Measurements from ENCODE around the gene NCK1. TPM values are rescaled to one million over a fixed set of nuclear protein-coding genes. Genes with fewer than 3 reads are reported as not detected.
A peak's percentile ranks its signal among the peaks of the same experiment; 100 is the strongest.

NCK1 gene
- total RNA-seq, 1 donor from 2014 or later: 11.4 TPM

DNA sequence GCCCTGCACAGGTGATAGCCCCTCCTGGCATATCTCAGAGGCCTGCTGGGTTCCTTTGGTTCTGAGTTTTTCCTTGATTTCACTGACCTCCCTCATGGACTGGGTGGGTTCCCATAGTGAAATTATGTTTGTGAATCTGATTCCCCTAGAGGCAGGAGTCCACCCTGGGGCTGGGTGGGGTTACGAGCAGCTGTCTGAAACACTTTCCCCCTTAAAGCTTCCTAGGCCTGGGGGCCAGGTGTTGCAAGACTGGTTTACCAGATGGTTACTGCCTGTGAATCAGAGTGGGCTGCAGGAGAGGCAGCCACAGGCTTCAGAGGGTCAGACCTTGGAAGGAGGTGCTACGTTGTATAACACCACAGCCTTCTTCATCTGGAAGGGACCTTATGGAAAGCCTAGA is 130.1 kb downstream of the NCK1 start:
- TF ChIP-seq, protein P1, sequence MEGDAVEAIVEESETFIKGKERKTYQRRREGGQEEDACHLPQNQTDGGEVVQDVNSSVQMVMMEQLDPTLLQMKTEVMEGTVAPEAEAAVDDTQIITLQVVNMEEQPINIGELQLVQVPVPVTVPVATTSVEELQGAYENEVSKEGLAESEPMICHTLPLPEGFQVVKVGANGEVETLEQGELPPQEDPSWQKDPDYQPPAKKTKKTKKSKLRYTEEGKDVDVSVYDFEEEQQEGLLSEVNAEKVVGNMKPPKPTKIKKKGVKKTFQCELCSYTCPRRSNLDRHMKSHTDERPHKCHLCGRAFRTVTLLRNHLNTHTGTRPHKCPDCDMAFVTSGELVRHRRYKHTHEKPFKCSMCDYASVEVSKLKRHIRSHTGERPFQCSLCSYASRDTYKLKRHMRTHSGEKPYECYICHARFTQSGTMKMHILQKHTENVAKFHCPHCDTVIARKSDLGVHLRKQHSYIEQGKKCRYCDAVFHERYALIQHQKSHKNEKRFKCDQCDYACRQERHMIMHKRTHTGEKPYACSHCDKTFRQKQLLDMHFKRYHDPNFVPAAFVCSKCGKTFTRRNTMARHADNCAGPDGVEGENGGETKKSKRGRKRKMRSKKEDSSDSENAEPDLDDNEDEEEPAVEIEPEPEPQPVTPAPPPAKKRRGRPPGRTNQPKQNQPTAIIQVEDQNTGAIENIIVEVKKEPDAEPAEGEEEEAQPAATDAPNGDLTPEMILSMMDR (conservative IDR thresholded peaks at IDR 0.05; ENCODE audit: low read depth, low read length): no peak
- H3K4me3 ChIP-seq (ENCODE audit: low read depth, low read length): no peak overlapping the region
- DNase-seq (ENCODE audit: low read depth): no peak

DNA sequence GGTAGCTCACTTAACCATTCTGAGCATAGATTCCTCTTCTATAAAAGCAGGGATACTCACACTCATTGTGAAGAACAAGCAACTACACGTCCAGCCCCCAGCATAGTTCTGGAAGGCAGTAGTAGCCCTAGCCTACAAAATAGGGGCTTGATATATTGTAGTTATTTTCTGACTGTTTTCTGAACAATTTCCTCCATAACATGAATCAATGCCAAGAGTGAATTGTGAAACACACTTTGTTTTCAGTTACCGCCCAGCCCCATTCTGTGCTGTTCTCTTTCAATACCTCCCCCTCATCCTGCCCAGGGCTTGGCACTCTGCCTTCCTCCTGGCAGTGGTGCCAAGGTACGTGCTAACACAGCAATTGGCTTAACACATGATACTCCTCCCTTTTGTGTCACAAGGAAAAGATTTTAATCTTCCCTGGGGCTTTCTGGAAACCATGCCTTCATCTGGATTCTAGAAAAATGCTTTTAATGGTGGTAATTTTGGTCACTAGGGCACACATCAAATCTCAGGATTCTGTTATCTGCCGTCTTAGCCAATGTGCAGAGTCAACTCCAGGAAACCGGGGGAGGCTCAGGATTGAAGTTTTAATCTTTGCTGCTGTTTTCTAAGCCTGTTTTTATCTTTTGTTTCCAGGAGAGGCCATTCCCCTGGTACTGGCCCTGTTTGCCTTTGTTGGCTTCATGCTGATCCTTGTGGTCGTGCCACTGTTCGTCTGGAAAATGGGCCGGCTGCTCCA is 132.9 kb downstream of the NCK1 start:
- DNase-seq (ENCODE audit: low read depth): peak; percentile 61
- no peak overlapping the region for H3K4me3 ChIP-seq (ENCODE audit: low read depth, low read length)
- TF ChIP-seq, protein P1 (conservative IDR thresholded peaks at IDR 0.05; ENCODE audit: low read depth, low read length): no peak

DNA sequence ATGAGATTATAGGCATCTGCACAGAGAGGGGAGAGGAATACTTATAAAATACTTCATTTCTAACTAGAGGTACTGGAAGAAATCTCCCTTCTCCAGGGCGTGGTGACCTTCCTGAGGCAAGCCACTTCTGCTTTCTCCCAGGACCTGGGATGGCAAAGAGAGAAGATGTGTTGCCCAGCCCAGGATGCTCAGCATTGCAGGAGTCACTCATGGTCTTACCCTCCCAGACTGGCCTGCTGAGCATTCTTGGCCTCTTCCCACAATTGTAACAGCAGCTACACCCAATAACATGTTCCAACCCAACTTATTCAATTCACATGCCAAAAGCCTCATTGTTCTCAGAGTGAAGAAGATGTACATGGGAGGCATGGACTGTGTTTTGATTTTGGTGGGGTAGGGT is 133.6 kb downstream of the NCK1 start:
- TF ChIP-seq, protein P1 (conservative IDR thresholded peaks at IDR 0.05; ENCODE audit: low read depth, low read length): no peak
- no peak for DNase-seq (ENCODE audit: low read depth)
- no peak overlapping the region for H3K4me3 ChIP-seq (ENCODE audit: low read depth, low read length)

Other genes with a start within 250 kb of the NCK1 start
- gene STAG1, start 109.8 kb upstream of the NCK1 start, total RNA-seq: 16.3 and 18.4 TPM in 2 replicates
- 6.8 and 7.6 TPM in 2 replicates for gene SLC35G2, start 43.1 kb upstream of the NCK1 start, total RNA-seq
- gene IL20RB, start 95.8 kb downstream of the NCK1 start, total RNA-seq: 0.14 TPM in 1 of 2 replicates, not detected in the other

Measured in epithelial cell of proximal tubule (primary cell).